ENCODE results near the gene KMT2E. TPM values are rescaled to one million over a fixed set of nuclear protein-coding genes. Genes with fewer than 3 reads are reported as not detected.

Gene KMT2E
- total RNA-seq, 3 donors from 2014 or later (not counting 1 experiment from before 2014, with no cell fraction given), result 272 to 353 (median 345) TPM

DNA sequence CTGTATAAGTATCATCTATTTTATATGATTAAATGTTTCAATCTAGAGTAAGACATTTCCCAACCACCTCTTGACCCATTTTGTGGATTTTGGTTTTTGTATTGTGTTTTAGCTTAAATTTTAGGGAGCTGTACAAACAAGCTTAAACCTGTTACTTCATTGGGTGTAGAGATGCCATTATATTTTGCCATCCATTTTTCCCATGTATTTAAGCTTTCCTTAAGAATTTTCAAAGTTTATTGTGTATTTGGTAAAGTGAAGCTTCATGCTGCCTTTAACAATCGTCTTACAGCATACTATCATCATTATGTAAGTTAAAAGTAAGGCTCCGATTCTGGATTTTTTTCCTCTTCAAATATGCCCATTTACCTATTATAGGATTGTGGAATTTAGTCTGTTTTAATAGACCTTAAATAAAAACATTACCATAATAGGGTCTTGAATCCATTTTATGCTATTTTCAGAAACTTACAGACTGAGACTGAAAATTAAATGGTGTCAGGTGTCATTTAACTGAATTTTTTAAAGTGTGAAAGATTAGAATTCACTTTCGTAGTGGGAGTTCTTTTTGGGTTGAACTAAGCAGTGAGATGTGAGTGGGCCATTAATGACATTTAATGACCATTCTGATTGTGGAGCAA is 2.2 kb downstream of the KMT2E start:
- Histone ChIP-seq H3K9me3 (ENCODE audit: control insufficient read depth, insufficient read depth, low read length) (no peaks in the 10 kb centered on the region), H3K27me3 (ENCODE audit: control insufficient read depth, insufficient read depth, low read length) (no peaks in the 10 kb centered on the region), H3K4me3 (ENCODE audit: low read length) (peak overlapping the region; percentile 97), H3K4me1 (ENCODE audit: control insufficient read depth, insufficient read depth, low read length) (peaks cover 17% of the 10 kb centered on the region), H3K36me3 (ENCODE audit: control insufficient read depth, insufficient read depth, low read length) (no peaks in the 10 kb centered on the region), H3K27ac (ENCODE audit: low read length) (peak overlapping the region; percentile 99)
- DNase-seq, result no peak
- Mint-ChIP-seq H3K4me3 (peak overlapping the region; percentile 97), H3K4me1 (peaks cover 63 to 67% of the 10 kb centered on the region in 2 donors), H3K27ac (peak overlapping the region; percentile 100), H3K27me3 (ENCODE audit: low read depth in 2 of 2) (no peaks in the 10 kb centered on the region), H3K9me3 (no peaks in the 10 kb centered on the region), H3K36me3 (no peaks in the 10 kb centered on the region)
- intact Hi-C loops (cut with micrococcal nuclease), result loop anchor here (10.0 kb wide), 1 partner anchor 329 kb away; no protein-coding TSS in a partner anchor
- WGBS (ENCODE audit: insufficient coverage), result 6% methylated on average over 1 of the region's 3 CpGs
- no peak for TF ChIP-seq CTCF (IDR thresholded peaks at IDR 0.05)
- ATAC-seq, result no peak

GRCh38 chr7:105016709-105017656 is 3.0 kb downstream of the KMT2E start:
- H3K4me1 ChIP-seq (ENCODE audit: control insufficient read depth, insufficient read depth, low read length), result peaks cover 14% of the 10 kb centered on the region
- H3K27ac ChIP-seq (ENCODE audit: low read length), result peak overlapping the region; percentile 99
- peak overlapping the region; percentile 97 for H3K4me3 ChIP-seq (ENCODE audit: low read length)
- no peak for ATAC-seq
- H3K27me3 ChIP-seq (ENCODE audit: control insufficient read depth, insufficient read depth, low read length), result no peaks in the 10 kb centered on the region
- TF ChIP-seq CTCF (IDR thresholded peaks at IDR 0.05), result no peak
- Mint-ChIP-seq H3K27ac (peak overlapping the region; percentile 100), H3K4me1 (peaks cover 67 to 68% of the 10 kb centered on the region in 2 donors), H3K27me3 (ENCODE audit: low read depth in 2 of 2) (no peaks in the 10 kb centered on the region), H3K9me3 (no peaks in the 10 kb centered on the region), H3K36me3 (no peaks in the 10 kb centered on the region), H3K4me3 (peak overlapping the region; percentile 97)
- H3K9me3 ChIP-seq (ENCODE audit: control insufficient read depth, insufficient read depth, low read length), result no peaks in the 10 kb centered on the region
- H3K36me3 ChIP-seq (ENCODE audit: control insufficient read depth, insufficient read depth, low read length), result no peaks in the 10 kb centered on the region
- intact Hi-C loops (cut with micrococcal nuclease), result loop anchor here (10.0 kb wide), 1 partner anchor 328 kb away; no protein-coding TSS in a partner anchor
- WGBS (ENCODE audit: insufficient coverage), result 23% methylated on average over 4 of the region's 5 CpGs
- no peak for DNase-seq

DNA sequence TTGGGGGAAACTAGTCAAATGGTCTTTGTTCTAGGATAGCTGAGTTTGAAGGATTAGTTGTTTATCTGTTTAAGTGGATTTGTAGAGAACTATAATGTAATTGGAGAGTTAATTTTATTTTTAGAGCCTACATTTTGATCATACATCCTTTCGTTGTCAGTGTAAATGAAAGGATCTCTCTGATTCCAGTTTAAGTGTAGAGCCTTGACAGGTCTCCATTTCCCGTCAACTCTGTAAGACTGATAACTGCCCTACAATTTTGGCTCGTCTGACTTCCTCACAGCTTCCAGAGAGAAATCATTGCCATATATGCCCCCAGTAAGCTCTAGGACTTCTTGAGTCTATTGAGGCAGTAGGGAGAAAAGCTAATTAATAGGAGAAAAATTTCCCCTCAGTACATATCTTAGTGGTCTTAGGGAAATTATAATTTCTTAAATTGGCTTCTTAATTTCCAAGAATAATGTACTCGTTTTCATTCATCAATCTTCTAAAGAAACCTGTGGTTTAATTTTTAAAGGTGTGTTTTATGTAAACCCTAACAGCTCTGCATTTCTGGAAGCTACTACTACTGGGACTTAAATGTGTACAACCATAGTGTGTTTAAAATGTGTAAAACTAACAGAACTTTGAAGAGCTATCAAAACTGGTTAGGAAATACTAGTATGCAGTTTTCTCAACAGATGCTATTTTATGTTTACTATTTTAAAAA is 3.8 kb downstream of the KMT2E start:
- WGBS (ENCODE audit: insufficient coverage), result 14% methylated on average over 1 of the region's 4 CpGs
- no peak for TF ChIP-seq CTCF (IDR thresholded peaks at IDR 0.05)
- H3K4me3 Mint-ChIP-seq, result peak overlapping the region; percentile 97
- DNase-seq (peak in 1 of 2 donors; percentile 49), ATAC-seq (no peak)
- Histone ChIP-seq H3K4me1 (ENCODE audit: control insufficient read depth, insufficient read depth, low read length) (peaks cover 14% of the 10 kb centered on the region), H3K9me3 (ENCODE audit: control insufficient read depth, insufficient read depth, low read length) (no peaks in the 10 kb centered on the region), H3K36me3 (ENCODE audit: control insufficient read depth, insufficient read depth, low read length) (no peaks in the 10 kb centered on the region), H3K4me3 (ENCODE audit: low read length) (no peak overlapping the region), H3K27ac (ENCODE audit: low read length) (peak overlapping the region; percentile 59), H3K27me3 (ENCODE audit: control insufficient read depth, insufficient read depth, low read length) (no peaks in the 10 kb centered on the region)
- H3K27me3 Mint-ChIP-seq (ENCODE audit: low read depth in 2 of 2), result no peaks in the 10 kb centered on the region
- peak overlapping the region; percentile 100 for H3K27ac Mint-ChIP-seq
- peaks cover 67 to 69% of the 10 kb centered on the region in 2 donors for H3K4me1 Mint-ChIP-seq
- no peaks in the 10 kb centered on the region for H3K36me3 Mint-ChIP-seq
- intact Hi-C loops (cut with micrococcal nuclease), result loop anchor here (10.0 kb wide), 1 partner anchor 327 kb away; no protein-coding TSS in a partner anchor
- no peaks in the 10 kb centered on the region for H3K9me3 Mint-ChIP-seq
